K562 (cell line): ENCODE results near the gene TNC. TPM values are rescaled to one million over a fixed set of nuclear protein-coding genes. Genes with fewer than 3 reads are reported as not detected.

Experiments
- ATAC-seq: fragments of 200-7000 bp; cut with Tn5 transposase; 3 replicates; pipeline ENCODE4 v1.9.1; 2020; ENCODE audit warnings: moderate library complexity
- BruUV-seq: library from RNA; stranded (reverse); fragments of 400-500 nt; replicated peaks from 2 replicates; lab custom pipeline; 2021; lab: Mats Ljungman, UMichigan
- CTCF ChIA-PET: fragments of 300-600 bp; formaldehyde crosslinking; extraction: SDS; loops from one replicate; lab custom pipeline; 2021; ENCODE audit warnings: low intra/inter-chr PET ratio; lab: Yijun Ruan, JAX
- POLR2A ChIA-PET: fragments of 300-600, 350-650 bp; sonication (Branson Sonifier 250); formaldehyde crosslinking; extraction: SDS; loops from one replicate; lab custom pipeline; 2021; ENCODE audit warnings: antibody characterized with exemption, inconsistent platforms; lab: Yijun Ruan, JAX
- DNase-seq, 4 experiments: peaks; one replicate each; pipeline versions ENCODE4 v3.0.0 to v3.0.0-alpha.2; 2011 to 2018; ENCODE audit warnings: low spot score in 3 of 4, mixed read lengths in 3 of 4; ENCODE audit errors: extremely low read depth in 1 of 4
- FAIRE-seq: peaks from 2 replicates; lab custom pipeline; 2011; peaks lifted over from hg19 to GRCh38; lab: Jason Lieb, UNC
- H2AFZ ChIP-seq: 2 replicates; pipeline ENCODE4 v1.6.0; 2011; ENCODE audit warnings: low read depth, low read length, control low read depth, inconsistent platforms
- H3K27ac ChIP-seq: fragments of 200-600 bp; 3 replicates; pipeline ENCODE4 v1.8.0; 2011; ENCODE audit warnings: low read depth, mild to moderate bottlenecking, control low read depth, inconsistent platforms, low read length, moderate library complexity, mixed read lengths; ENCODE audit errors: extremely low read depth
- H3K27me3 ChIP-seq, 2 experiments: fragments of 300-600 bp in 1 of 2; 2 replicates in 1 of 2; 3 replicates in 1 of 2; pipeline versions ENCODE4 v1.6.0 to v1.8.0; 2011; ENCODE audit warnings: inconsistent platforms in 2 of 2, low read length in 2 of 2, mild to moderate bottlenecking in 1 of 2, mixed read lengths in 1 of 2, moderate library complexity in 1 of 2; ENCODE audit not compliant: control insufficient read depth in 2 of 2, insufficient read depth in 2 of 2
- H3K36me3 ChIP-seq: fragments of 300-600 bp; 3 replicates; pipeline ENCODE4 v1.8.0; 2011; ENCODE audit warnings: mild to moderate bottlenecking, low read length, inconsistent platforms; ENCODE audit not compliant: control insufficient read depth, insufficient read depth
- H3K4me1 ChIP-seq, 2 experiments: fragments of 200-600 bp in 1 of 2; replicated peaks in 1 of 2; 2 replicates in 1 of 2; 3 replicates in 1 of 2; pipeline versions ENCODE4 v1.5.1 to v1.8.0; 2011; ENCODE audit warnings: inconsistent platforms in 2 of 2, low read length in 2 of 2, mild to moderate bottlenecking in 1 of 2, mixed read lengths in 1 of 2, moderate library complexity in 1 of 2; ENCODE audit not compliant: control insufficient read depth in 2 of 2, insufficient read depth in 2 of 2
- H3K4me2 ChIP-seq: 2 replicates; pipeline ENCODE4 v1.6.1; 2011; ENCODE audit warnings: low read length, control low read depth, inconsistent platforms, mixed read lengths; ENCODE audit not compliant: insufficient read depth
- H3K4me3 ChIP-seq: fragments of 200-600 bp; sonication (generic), shearing (Covaris generic); 2 replicates; pipeline ENCODE4 v1.5.1; 2016; ENCODE audit warnings: control low read depth, inconsistent platforms
- H3K79me2 ChIP-seq: fragments of 200-600 bp; 3 replicates; pipeline ENCODE4 v1.8.0; 2011; ENCODE audit warnings: low read length, inconsistent platforms; ENCODE audit not compliant: control insufficient read depth, insufficient read depth
- H3K9ac ChIP-seq, 2 experiments: 2 replicates each; pipeline versions ENCODE4 v1.6.0 to v1.6.1; 2011; ENCODE audit warnings: low read depth in 2 of 2, low read length in 2 of 2, control low read depth in 1 of 2, inconsistent platforms in 1 of 2, mild to moderate bottlenecking in 1 of 2, mixed read lengths in 1 of 2; ENCODE audit not compliant: insufficient read depth in 1 of 2
- H3K9me1 ChIP-seq: one replicate; pipeline ENCODE4 v1.6.0; 2011; ENCODE audit warnings: inconsistent platforms, mild to moderate bottlenecking, low read length, moderate library complexity; ENCODE audit not compliant: control insufficient read depth, insufficient read depth
- H3K9me3 ChIP-seq: replicated peaks from 2 replicates; pipeline ENCODE4 v1.5.1; 2011; ENCODE audit warnings: low read depth, low read length, inconsistent platforms; ENCODE audit not compliant: control insufficient read depth, insufficient read depth
- H4K20me1 ChIP-seq: replicated peaks from 2 replicates; pipeline ENCODE4 v1.6.1; 2011; ENCODE audit warnings: low read length, inconsistent platforms, mixed read lengths; ENCODE audit not compliant: control insufficient read depth, insufficient read depth
- ARHGAP35 ChIP-seq: fragments of 450-650 bp; IDR thresholded peaks from 2 replicates; pipeline ENCODE4 v1.6.1; 2018; ENCODE audit not compliant: partially characterized antibody
- ETV5 ChIP-seq: sonication (generic); formaldehyde crosslinking; IDR thresholded peaks from 2 replicates; pipeline ENCODE4 v1.4.0; 2020; ENCODE audit warnings: low read depth, mild to moderate bottlenecking, missing genetic modification reagents
- FOXK2 ChIP-seq, 2 experiments: fragments of 450-650 bp; IDR thresholded peaks in 1 of 2; conservative IDR thresholded peaks in 1 of 2; 2 replicates each; pipeline ENCODE4 v1.6.1; 2016; ENCODE audit warnings: low read depth in 2 of 2, mild to moderate bottlenecking in 1 of 2
- HDAC3 ChIP-seq: fragments of 450-650 bp; IDR thresholded peaks from 2 replicates; pipeline ENCODE4 v1.6.1; 2018; ENCODE audit warnings: borderline replicate concordance, mild to moderate bottlenecking, moderate library complexity; ENCODE audit not compliant: partially characterized antibody
- NCOA1 ChIP-seq: fragments of 450-650 bp; IDR thresholded peaks from 2 replicates; pipeline ENCODE4 v1.6.1; 2016; ENCODE audit warnings: low read depth
- NR2C2 ChIP-seq, 2 experiments: fragments of 200-800 bp in 1 of 2; sonication (Bioruptor generic) in 1 of 2; sonication (generic) in 1 of 2; formaldehyde crosslinking in 1 of 2; IDR thresholded peaks; 2 replicates each; pipeline versions ENCODE4 v1.6.1 to v1.8.0; 2016 to 2022; ENCODE audit warnings: mild to moderate bottlenecking in 1 of 2, missing compliant biosample characterization in 1 of 2, missing genetic modification characterization in 1 of 2, missing genetic modification reagents in 1 of 2
- NUFIP1 ChIP-seq: fragments of 450-650 bp; IDR thresholded peaks from 2 replicates; pipeline ENCODE4 v1.6.1; 2018; ENCODE audit not compliant: partially characterized antibody
- SREBF2 ChIP-seq: sonication (generic); formaldehyde crosslinking; IDR thresholded peaks from 2 replicates; pipeline ENCODE4 v1.4.0; 2020; ENCODE audit warnings: mild to moderate bottlenecking, missing genetic modification reagents
- STAG1 ChIP-seq: sonication (generic); formaldehyde crosslinking; IDR thresholded peaks from 2 replicates; pipeline ENCODE4 v1.5.0; 2020; ENCODE audit warnings: missing genetic modification reagents, borderline replicate concordance
- TRIM24 ChIP-seq, 2 experiments: fragments of 450-650 bp; IDR thresholded peaks; 2 replicates each; pipeline ENCODE4 v1.6.1; 2016
- U2AF2 ChIP-seq: fragments of 200-400 bp; formaldehyde crosslinking; optimal IDR thresholded peaks from 2 replicates; pipeline ENCODE3; 2017; ENCODE audit warnings: low read depth, mild to moderate bottlenecking, low read length
- ZBED1 ChIP-seq: IDR thresholded peaks from 2 replicates; pipeline ENCODE4 v1.6.1; 2014
- ZBTB9 ChIP-seq: fragments of 450-650 bp; formaldehyde crosslinking; IDR thresholded peaks from 2 replicates; pipeline ENCODE4 v1.4.0; 2020; ENCODE audit warnings: mild to moderate bottlenecking, moderate library complexity
- ZFPM2 ChIP-seq: fragments of 250-450 bp; sonication (Bioruptor Pico); IDR thresholded peaks from 2 replicates; pipeline ENCODE4 v1.5.1; 2022; ENCODE audit warnings: mild to moderate bottlenecking
- ZNF644 ChIP-seq: fragments of 200-800 bp; sonication (Bioruptor generic); IDR thresholded peaks from 2 replicates; pipeline ENCODE4 v1.6.1; 2016; ENCODE audit warnings: low read depth, missing genetic modification characterization, missing compliant biosample characterization
- WGBS: fragments of 100-300 bp; shearing (Covaris generic); methylation state at CpG from one replicate; pipeline ENCODE4 v1.1.6; 2016; ENCODE audit warnings: low coverage, mixed read lengths; ENCODE audit not compliant: insufficient coverage; ENCODE audit errors: missing lambda C conversion rate; 5-methylcytosine and 5-hydroxymethylcytosine counted together
- in situ Hi-C: fragments of 300-500 bp; cut with MboI; formaldehyde crosslinking; loops from 4 replicates; pipeline ENCODE4 v1.15.0; 2018; ENCODE audit warnings: inconsistent platforms, mixed read lengths
- intact Hi-C: fragments of 100-400 bp; cut with micrococcal nuclease; formaldehyde crosslinking; loops from 2 replicates; pipeline ENCODE4 v1.14.2; 2022
- polyA plus RNA-seq, 8 experiments: library from polyadenylated mRNA; depleted of rRNA in 4 of 8; stranded (reverse) in 5 of 8; unstranded in 3 of 8; fragments of >200 nt; fragmentation: Nextera tagmentation in 2 of 8; fragmentation: Illumina TruSeq in 1 of 8; extraction: Ambion mirVana in 2 of 8; extraction: Trizol in 1 of 8; gene quantifications; 2 replicates each; pipeline versions ENCODE4 v1.2.1 to v1.2.3, GENCODE V29; 2011 to 2014; ENCODE audit warnings: inconsistent platforms in 1 of 8, missing spikeins in 1 of 8
- total RNA-seq, 7 experiments: library from RNA; depleted of rRNA in 6 of 7; stranded (reverse); fragments of >200 nt in 6 of 7; fragmentation: Illumina TruSeq in 2 of 7; extraction: Trizol in 2 of 7; gene quantifications; 2 replicates each; pipeline versions ENCODE4 v1.2.1 to v1.2.3, GENCODE V29; 2011 to 2021; ENCODE audit warnings: low replicate concordance in 1 of 7
- TF ChIP-seq, protein P1 (sequence below): sonication (generic); formaldehyde crosslinking; IDR thresholded peaks from 2 replicates; pipeline ENCODE4 v1.8.0; 2022; ENCODE audit warnings: missing genetic modification reagents, mild to moderate bottlenecking, borderline replicate concordance
- TF ChIP-seq, protein P2 (sequence below): sonication (generic); formaldehyde crosslinking; IDR thresholded peaks from 2 replicates; pipeline ENCODE4 v1.8.1; 2023; ENCODE audit warnings: mild to moderate bottlenecking, missing genetic modification reagents
- TF ChIP-seq, protein P3 (sequence below), 2 experiments: fragments of 450-650 bp; conservative IDR thresholded peaks; 2 replicates each; pipeline ENCODE4 v1.6.1; 2017; ENCODE audit warnings: mild to moderate bottlenecking in 2 of 2, moderate library complexity in 2 of 2

TNC gene
- total and polyA plus RNA-seq, 9 of the 15 experiments (the other 6 are each of a cell fraction or from before 2014, with no cell fraction given) = under 0.01 to 0.29 TPM; not detected in 7

DNA sequence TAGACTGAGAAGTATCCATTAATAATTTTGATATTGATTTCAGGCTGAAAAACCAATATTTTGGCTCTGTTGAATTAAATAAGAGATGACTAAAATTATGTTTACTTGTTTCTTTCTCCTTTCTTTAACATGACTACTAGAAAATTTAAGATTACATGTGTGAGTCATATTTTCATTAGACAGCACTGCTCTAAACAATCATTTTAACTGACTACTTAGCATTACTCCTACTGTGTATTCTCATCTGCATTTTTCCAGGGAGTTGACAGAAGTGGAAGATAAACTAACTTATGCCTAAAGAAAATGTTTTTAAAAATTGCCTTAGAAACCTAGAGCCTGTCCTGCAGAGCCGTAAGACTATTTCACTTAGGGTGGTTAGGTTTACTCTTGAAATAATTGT lies 29.1 kb downstream of the TNC start:
- Histone ChIP-seq H3K27ac (no peak overlapping the region), H3K9me3 (no peaks in the 10 kb centered on the region), H3K4me3 (no peak overlapping the region), H4K20me1 (no peaks in the 10 kb centered on the region), H3K9me1 (no peaks in the 10 kb centered on the region), H3K79me2 (no peaks in the 10 kb centered on the region), H3K4me2 (no peak overlapping the region), H3K9ac (no peak overlapping the region), H3K27me3 (peaks cover 0 to 22% of the 10 kb centered on the region in 2 experiments; a peak in 2 of 5 replicates), H2AFZ (no peak overlapping the region), H3K4me1 (no peaks in the 10 kb centered on the region), H3K36me3 (no peaks in the 10 kb centered on the region)
- FAIRE-seq = no peak
- no TSS peak for BruUV-seq
- POLR2A ChIA-PET = interaction anchor here (1.0 kb wide), 1 partner anchor 8 kb away, joined by 3 read pairs; no protein-coding TSS in a partner anchor
- intact Hi-C loops = no loop called here
- no peak for ATAC-seq
- no peak for DNase-seq
- in situ Hi-C loops = no loop called here
- WGBS = 0% methylated on average over 1 of the region's 1 CpG
- CTCF ChIA-PET = no interaction called here
- TF ChIP-seq U2AF2 (no peak), FOXK2 (conservative IDR thresholded peaks at IDR 0.05 in 1 of 2, IDR thresholded peaks at IDR 0.05 in 1 of 2; ENCODE audit: low read depth in 2 of 2) (no peak), ZNF644 (tag) (no peak), ZFPM2 (CRISPR knock-in tag) (no peak), NUFIP1 (no peak), ARHGAP35 (no peak), HDAC3 (no peak), NR2C2 (CRISPR knock-in tag; IDR thresholded peaks at IDR 0.05) (no peak), NR2C2 (tag; IDR thresholded peaks at IDR 0.05) (no peak), ZBED1 (no peak), TRIM24 (IDR thresholded peaks at IDR 0.05) (no peak), NCOA1 (no peak), ETV5 (no peak), SREBF2 (CRISPR knock-in tag) (no peak), STAG1 (CRISPR knock-in tag) (no peak), ZBTB9 (CRISPR knock-in tag) (no peak)
- TF ChIP-seq, protein P1, sequence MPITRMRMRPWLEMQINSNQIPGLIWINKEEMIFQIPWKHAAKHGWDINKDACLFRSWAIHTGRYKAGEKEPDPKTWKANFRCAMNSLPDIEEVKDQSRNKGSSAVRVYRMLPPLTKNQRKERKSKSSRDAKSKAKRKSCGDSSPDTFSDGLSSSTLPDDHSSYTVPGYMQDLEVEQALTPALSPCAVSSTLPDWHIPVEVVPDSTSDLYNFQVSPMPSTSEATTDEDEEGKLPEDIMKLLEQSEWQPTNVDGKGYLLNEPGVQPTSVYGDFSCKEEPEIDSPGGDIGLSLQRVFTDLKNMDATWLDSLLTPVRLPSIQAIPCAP (CRISPR knock-in tag) = no peak
- TF ChIP-seq, protein P2, sequence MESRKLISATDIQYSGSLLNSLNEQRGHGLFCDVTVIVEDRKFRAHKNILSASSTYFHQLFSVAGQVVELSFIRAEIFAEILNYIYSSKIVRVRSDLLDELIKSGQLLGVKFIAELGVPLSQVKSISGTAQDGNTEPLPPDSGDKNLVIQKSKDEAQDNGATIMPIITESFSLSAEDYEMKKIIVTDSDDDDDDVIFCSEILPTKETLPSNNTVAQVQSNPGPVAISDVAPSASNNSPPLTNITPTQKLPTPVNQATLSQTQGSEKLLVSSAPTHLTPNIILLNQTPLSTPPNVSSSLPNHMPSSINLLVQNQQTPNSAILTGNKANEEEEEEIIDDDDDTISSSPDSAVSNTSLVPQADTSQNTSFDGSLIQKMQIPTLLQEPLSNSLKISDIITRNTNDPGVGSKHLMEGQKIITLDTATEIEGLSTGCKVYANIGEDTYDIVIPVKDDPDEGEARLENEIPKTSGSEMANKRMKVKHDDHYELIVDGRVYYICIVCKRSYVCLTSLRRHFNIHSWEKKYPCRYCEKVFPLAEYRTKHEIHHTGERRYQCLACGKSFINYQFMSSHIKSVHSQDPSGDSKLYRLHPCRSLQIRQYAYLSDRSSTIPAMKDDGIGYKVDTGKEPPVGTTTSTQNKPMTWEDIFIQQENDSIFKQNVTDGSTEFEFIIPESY (CRISPR knock-in tag) = no peak
- TF ChIP-seq, protein P3, sequence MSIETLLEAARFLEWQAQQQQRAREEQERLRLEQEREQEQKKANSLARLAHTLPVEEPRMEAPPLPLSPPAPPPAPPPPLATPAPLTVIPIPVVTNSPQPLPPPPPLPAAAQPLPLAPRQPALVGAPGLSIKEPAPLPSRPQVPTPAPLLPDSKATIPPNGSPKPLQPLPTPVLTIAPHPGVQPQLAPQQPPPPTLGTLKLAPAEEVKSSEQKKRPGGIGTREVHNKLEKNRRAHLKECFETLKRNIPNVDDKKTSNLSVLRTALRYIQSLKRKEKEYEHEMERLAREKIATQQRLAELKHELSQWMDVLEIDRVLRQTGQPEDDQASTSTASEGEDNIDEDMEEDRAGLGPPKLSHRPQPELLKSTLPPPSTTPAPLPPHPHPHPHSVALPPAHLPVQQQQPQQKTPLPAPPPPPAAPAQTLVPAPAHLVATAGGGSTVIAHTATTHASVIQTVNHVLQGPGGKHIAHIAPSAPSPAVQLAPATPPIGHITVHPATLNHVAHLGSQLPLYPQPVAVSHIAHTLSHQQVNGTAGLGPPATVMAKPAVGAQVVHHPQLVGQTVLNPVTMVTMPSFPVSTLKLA (conservative IDR thresholded peaks at IDR 0.05) = no peak
